SK-N-SH (cell line): Measurements from ENCODE around the gene C12orf50.

Source experiments
- RFX5 ChIP-seq: IDR thresholded peaks from 2 replicates; pipeline ENCODE4 v1.6.1; 2012; ENCODE audit warnings: mild to moderate bottlenecking, improper control_type of control experiment, low read length
- SMC3 ChIP-seq: IDR thresholded peaks from 2 replicates; pipeline ENCODE4 v1.6.1; 2012; ENCODE audit warnings: low read depth, low read length, improper control_type of control experiment

GRCh38 chr12:87939182-87939581 lies 90.0 kb downstream of the C12orf50 start:
- no peak for TF ChIP-seq SMC3
- TF ChIP-seq RFX5, result no peak
